ENCODE data around the gene MAL. TPM values are rescaled to one million over a fixed set of nuclear protein-coding genes. Genes with fewer than 3 reads are reported as not detected.
"Not testable (repeated sequence)": the region's sequence is repeated elsewhere in the genome, so short reads cannot be mapped to it uniquely, and the experiment has no call there.

Gene MAL
- total and polyA plus RNA-seq, 2 experiments from 2014 or later = not detected

DNA sequence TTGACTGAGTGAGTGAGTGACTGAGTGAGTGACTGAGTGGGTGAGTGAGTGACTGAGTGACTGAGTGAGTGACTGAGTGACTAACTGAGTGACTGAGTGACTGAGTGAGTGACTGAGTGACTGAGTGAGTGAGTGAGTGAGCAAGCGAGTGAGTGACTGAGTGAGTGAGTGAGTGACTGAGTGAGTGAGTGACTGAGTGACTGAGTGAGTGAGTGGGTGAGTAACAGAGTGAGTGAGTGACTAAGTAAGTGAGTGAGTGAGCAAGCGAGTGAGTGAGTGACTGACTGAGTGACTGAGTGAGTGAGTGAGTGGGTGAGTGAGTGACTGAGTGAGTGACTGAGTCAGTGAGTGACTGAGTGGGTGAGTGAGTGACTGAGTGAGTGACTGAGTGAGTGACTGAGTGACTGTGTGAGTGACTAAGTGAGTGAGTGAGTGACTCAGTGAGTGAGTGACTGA, 11.9 kb downstream of the MAL start:
- in situ Hi-C loops (cut with MboI) = no loop called here
- Histone ChIP-seq H3K27me3 (replicated peaks; ENCODE audit: insufficient read depth) (peaks cover 34% of the 10 kb centered on the region), H3K9me3 (ENCODE audit: low read depth) (no peaks in the 10 kb centered on the region), H3K9me2 (ENCODE audit: insufficient read depth) (no peaks in the 10 kb centered on the region), H3F3A (ENCODE audit: insufficient read depth) (peaks cover 27% of the 10 kb centered on the region), H3K9ac (no peak overlapping the region), H2AFZ (no peak overlapping the region), H3K79me2 (ENCODE audit: insufficient read depth) (no peaks in the 10 kb centered on the region), H3K27ac (no peak overlapping the region), H3K36me3 (ENCODE audit: low read depth) (no peaks in the 10 kb centered on the region), H3K4me1 (ENCODE audit: insufficient read depth) (no peaks in the 10 kb centered on the region), H4K20me1 (ENCODE audit: insufficient read depth) (no peaks in the 10 kb centered on the region), H3K4me2 (ENCODE audit: unreplicated experiment) (no peak overlapping the region), H3K4me3 (no peak overlapping the region)
- 69% methylated on average over 2 of the region's 2 CpGs; no CpG with 5 or more reads in 1 of the 2 experiments for WGBS, 2 experiments (ENCODE audit: low coverage in 1 of 2, low lambda C conversion rate in 2 of 2, missing lambda C conversion rate in 2 of 2)
- DNase-seq = no peak
- no peak for TF ChIP-seq EZH2 (IDR thresholded peaks at IDR 0.05; ENCODE audit: insufficient read depth, poor library complexity, severe bottlenecking)
- TF ChIP-seq EZH2phosphoT487 (IDR thresholded peaks at IDR 0.05; ENCODE audit: insufficient read depth, low read depth) = no peak

DNA sequence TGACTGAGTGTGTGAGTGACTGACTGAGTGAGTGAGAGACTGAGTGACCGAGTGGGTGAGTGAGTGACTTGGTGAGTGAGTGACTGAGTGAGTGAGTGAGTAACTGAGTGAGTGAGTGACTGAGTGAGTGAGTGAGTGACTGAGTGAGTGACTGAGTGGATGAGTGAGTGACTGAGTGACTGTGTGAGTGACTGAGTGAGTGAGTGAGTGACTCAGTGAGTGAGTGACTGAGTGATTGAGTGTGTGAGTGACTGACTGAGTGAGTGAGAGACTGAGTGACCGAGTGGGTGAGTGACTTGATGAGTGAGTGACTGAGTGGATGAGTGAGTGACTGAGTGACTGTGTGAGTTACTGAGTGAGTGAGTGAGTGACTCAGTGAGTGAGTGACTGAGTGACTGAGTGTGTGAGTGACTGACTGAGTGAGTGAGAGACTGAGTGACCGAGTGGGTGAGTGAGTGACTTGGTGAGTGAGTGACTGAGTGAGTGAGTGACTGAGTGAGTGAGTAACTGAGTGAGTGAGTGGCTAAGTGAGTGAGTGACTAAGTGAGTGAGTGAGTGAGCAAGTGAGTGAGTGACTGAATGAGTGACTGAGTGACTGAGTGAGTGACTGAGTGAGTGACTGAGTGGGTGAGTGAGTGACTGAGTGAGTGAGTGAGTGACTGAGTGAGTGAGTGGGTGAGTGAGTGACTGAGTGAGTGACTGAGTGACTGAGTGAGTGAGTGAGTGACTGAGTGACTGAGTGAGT, 12.5 kb downstream of the MAL start:
- Histone ChIP-seq H3K27me3 (replicated peaks; ENCODE audit: insufficient read depth) (peaks cover 38% of the 10 kb centered on the region), H3F3A (ENCODE audit: insufficient read depth) (peaks cover 27% of the 10 kb centered on the region)
- H3K4me2 ChIP-seq (ENCODE audit: unreplicated experiment); H3K9ac ChIP-seq; H3K36me3 ChIP-seq (ENCODE audit: low read depth); H3K4me1 ChIP-seq (ENCODE audit: insufficient read depth); H4K20me1 ChIP-seq (ENCODE audit: insufficient read depth); in situ Hi-C loops (cut with MboI); H3K27ac ChIP-seq; H3K79me2 ChIP-seq (ENCODE audit: insufficient read depth); DNase-seq; H3K4me3 ChIP-seq; H2AFZ ChIP-seq; H3K9me3 ChIP-seq (ENCODE audit: low read depth); H3K9me2 ChIP-seq (ENCODE audit: insufficient read depth): not testable (repeated sequence)
- 58% methylated on average over 3 of the region's 3 CpGs; no CpG with 5 or more reads in 1 of the 2 experiments for WGBS, 2 experiments (ENCODE audit: low coverage in 1 of 2, low lambda C conversion rate in 2 of 2, missing lambda C conversion rate in 2 of 2)

DNA sequence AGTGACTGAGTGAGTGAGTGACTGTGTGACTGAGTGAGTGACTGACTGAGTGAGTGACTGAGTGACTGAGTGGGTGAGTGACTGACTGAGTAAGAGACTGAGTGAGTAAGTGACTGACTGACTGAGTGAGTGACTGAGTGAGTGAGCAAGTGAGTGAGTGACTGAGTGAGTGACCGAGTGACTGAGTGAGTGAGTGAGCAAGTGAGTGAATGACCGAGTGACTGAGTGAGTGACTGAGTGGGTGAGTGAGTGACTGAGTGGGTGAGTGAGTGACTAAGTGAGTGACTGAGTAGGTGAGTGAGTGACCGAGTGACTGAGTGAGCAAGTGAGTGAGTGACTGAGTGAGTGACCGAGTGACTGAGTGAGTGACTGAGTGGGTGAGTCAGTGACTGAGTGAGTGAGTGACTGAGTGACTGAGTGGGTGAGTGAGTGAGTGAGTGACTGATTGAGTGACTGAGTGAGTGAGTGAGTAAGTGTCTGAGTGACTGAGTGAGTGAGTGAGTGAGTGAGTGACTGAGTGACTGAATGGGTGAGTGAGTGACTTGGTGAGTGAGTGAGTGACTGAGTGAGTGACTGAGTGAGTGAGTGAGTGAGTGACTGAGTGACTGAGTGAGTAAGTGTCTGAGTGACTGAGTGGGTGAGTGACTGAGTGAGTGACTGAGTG, 13.3 kb downstream of the MAL start:
- Histone ChIP-seq H3K4me3 (no peak overlapping the region), H3K79me2 (ENCODE audit: insufficient read depth) (no peaks in the 10 kb centered on the region), H3K36me3 (ENCODE audit: low read depth) (no peaks in the 10 kb centered on the region), H3K9ac (no peak overlapping the region), H3K27me3 (replicated peaks; ENCODE audit: insufficient read depth) (peaks cover 34% of the 10 kb centered on the region), H3K4me2 (ENCODE audit: unreplicated experiment) (no peak overlapping the region), H4K20me1 (ENCODE audit: insufficient read depth) (no peaks in the 10 kb centered on the region), H3K27ac (no peak overlapping the region), H3K4me1 (ENCODE audit: insufficient read depth) (0 out of 2 replicates have a peak, but pooled peaks cover 2% of the 10 kb centered on the region), H3K9me3 (ENCODE audit: low read depth) (no peaks in the 10 kb centered on the region), H2AFZ (no peak overlapping the region), H3K9me2 (ENCODE audit: insufficient read depth) (no peaks in the 10 kb centered on the region), H3F3A (ENCODE audit: insufficient read depth) (peaks cover 27% of the 10 kb centered on the region)
- WGBS, 2 experiments (ENCODE audit: low coverage in 1 of 2, low lambda C conversion rate in 2 of 2, missing lambda C conversion rate in 2 of 2) = 59 to 83% methylated on average over 3 to 4 of the region's 4 CpGs
- in situ Hi-C loops (cut with MboI) = no loop called here
- no peak for DNase-seq
- TF ChIP-seq EZH2phosphoT487 (IDR thresholded peaks at IDR 0.05; ENCODE audit: insufficient read depth, low read depth) (no peak), EZH2 (IDR thresholded peaks at IDR 0.05; ENCODE audit: insufficient read depth, poor library complexity, severe bottlenecking) (no peak)

DNA sequence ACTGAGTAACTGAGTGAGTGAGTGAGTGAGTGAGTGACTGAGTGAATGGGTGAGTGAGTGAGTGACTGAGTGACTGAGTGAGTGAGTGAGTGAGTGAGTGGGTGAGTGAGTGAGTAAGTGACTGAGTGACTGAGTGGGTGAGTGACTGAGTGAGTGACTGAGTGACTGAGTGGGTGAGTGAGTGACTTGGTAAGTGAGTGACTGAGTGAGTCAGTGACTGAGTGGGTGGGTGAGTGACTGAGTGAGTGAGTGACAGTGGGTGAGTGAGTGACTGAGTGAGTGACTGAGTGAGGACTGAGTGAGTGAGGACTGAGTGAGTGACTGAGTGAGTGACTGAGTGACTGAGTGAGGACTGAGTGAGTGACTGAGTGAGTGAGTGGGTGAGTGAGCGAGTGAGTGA, 13.9 kb downstream of the MAL start:
- no peak for DNase-seq
- Histone ChIP-seq H3K9me3 (ENCODE audit: low read depth) (no peaks in the 10 kb centered on the region), H2AFZ (no peak overlapping the region), H3K9me2 (ENCODE audit: insufficient read depth) (no peaks in the 10 kb centered on the region), H3K4me1 (ENCODE audit: insufficient read depth) (0 out of 2 replicates have a peak, but pooled peaks cover 3% of the 10 kb centered on the region), H3F3A (ENCODE audit: insufficient read depth) (peaks cover 27% of the 10 kb centered on the region), H3K27ac (no peak overlapping the region), H3K4me3 (no peak overlapping the region), H3K36me3 (ENCODE audit: low read depth) (no peaks in the 10 kb centered on the region), H3K9ac (no peak overlapping the region), H3K4me2 (ENCODE audit: unreplicated experiment) (no peak overlapping the region), H4K20me1 (ENCODE audit: insufficient read depth) (no peaks in the 10 kb centered on the region), H3K27me3 (replicated peaks; ENCODE audit: insufficient read depth) (peaks cover 37% of the 10 kb centered on the region), H3K79me2 (ENCODE audit: insufficient read depth) (no peaks in the 10 kb centered on the region)
- TF ChIP-seq EZH2phosphoT487 (IDR thresholded peaks at IDR 0.05; ENCODE audit: insufficient read depth, low read depth) (no peak), EZH2 (IDR thresholded peaks at IDR 0.05; ENCODE audit: insufficient read depth, poor library complexity, severe bottlenecking) (no peak)
- in situ Hi-C loops (cut with MboI) = no loop called here
- 81 to 83% methylated on average over 1 of the region's 1 CpG for WGBS, 2 experiments (ENCODE audit: low coverage in 1 of 2, low lambda C conversion rate in 2 of 2, missing lambda C conversion rate in 2 of 2)
